ENCODE results near the gene MAML2. TPM values are rescaled to one million over a fixed set of nuclear protein-coding genes. Genes with fewer than 3 reads are reported as not detected.

Gene MAML2
- total and polyA plus RNA-seq, 8 donors: 1.3 to 22.8 (median 12.1) TPM

DNA sequence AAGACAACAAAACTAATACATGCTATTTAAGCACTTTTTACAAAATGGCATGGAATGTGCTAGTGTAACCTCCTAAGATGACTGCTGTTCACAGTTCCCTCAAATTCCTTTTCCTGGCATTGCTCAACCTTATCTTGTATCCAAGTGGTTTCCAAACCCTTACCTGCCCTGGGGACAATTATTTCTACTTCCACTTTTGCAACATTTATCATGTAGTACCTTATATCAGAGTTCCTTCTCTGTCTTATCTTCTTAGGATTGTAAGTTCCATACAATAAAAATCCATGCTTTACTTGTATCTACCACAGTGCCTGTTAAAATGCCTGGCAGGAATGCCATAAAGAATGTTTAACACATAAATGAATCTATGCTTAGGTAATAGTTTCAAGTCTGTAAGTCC, 309.9 kb downstream of the MAML2 start:
- intact Hi-C loops (cut with DNase I; ENCODE audit: low total_unique reads): no loop called here
- no peak for DNase-seq

DNA sequence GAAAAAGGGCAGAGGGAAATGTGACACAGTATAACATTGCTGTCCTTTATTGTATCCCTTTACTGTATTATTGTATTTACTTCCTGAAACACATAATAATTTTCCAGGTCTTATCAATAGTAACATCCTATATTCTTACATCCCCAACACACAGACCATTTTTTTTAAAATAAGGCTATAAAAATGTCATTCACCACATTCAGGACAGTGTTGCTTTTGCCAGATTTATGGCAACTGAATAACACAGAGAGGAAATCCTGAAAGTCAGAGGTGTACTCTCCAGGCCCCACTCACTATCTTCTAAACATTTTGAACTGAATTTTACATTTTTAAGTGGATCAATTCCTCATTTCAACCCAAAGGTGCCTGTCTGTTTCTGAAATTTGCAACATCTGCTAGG, 314.2 kb downstream of the MAML2 start:
- TF ChIP-seq POLR2A (IDR thresholded peaks at IDR 0.05): no peak
- TF ChIP-seq, protein P1, sequence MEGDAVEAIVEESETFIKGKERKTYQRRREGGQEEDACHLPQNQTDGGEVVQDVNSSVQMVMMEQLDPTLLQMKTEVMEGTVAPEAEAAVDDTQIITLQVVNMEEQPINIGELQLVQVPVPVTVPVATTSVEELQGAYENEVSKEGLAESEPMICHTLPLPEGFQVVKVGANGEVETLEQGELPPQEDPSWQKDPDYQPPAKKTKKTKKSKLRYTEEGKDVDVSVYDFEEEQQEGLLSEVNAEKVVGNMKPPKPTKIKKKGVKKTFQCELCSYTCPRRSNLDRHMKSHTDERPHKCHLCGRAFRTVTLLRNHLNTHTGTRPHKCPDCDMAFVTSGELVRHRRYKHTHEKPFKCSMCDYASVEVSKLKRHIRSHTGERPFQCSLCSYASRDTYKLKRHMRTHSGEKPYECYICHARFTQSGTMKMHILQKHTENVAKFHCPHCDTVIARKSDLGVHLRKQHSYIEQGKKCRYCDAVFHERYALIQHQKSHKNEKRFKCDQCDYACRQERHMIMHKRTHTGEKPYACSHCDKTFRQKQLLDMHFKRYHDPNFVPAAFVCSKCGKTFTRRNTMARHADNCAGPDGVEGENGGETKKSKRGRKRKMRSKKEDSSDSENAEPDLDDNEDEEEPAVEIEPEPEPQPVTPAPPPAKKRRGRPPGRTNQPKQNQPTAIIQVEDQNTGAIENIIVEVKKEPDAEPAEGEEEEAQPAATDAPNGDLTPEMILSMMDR (IDR thresholded peaks at IDR 0.05): no peak
- no peak for TF ChIP-seq POLR2AphosphoS5 (IDR thresholded peaks at IDR 0.05)
- TF ChIP-seq EP300 (IDR thresholded peaks at IDR 0.05): no peak
- intact Hi-C loops (cut with DNase I; ENCODE audit: low total_unique reads): no loop called here

More for the DNA sequence above, 309.9 kb downstream of the MAML2 start:
- H3K36me3 ChIP-seq: no peaks in the 10 kb centered on the region
- no peaks in the 10 kb centered on the region for H3K9me3 ChIP-seq
- peaks cover 0 to 27% (median 8%) of the 10 kb centered on the region in 4 donors for H3K4me1 ChIP-seq
- no peaks in the 10 kb centered on the region for H3K27me3 ChIP-seq
- no peak for TF ChIP-seq EP300 (IDR thresholded peaks at IDR 0.05)
- TF ChIP-seq, protein P1 (IDR thresholded peaks at IDR 0.05): no peak
- TF ChIP-seq POLR2A (IDR thresholded peaks at IDR 0.05): no peak
- TF ChIP-seq POLR2AphosphoS5 (IDR thresholded peaks at IDR 0.05): no peak
- H3K4me3 ChIP-seq: no peak overlapping the region
- H3K27ac ChIP-seq: peak overlapping the region in 1 of 5 donors; percentile 10

DNA sequence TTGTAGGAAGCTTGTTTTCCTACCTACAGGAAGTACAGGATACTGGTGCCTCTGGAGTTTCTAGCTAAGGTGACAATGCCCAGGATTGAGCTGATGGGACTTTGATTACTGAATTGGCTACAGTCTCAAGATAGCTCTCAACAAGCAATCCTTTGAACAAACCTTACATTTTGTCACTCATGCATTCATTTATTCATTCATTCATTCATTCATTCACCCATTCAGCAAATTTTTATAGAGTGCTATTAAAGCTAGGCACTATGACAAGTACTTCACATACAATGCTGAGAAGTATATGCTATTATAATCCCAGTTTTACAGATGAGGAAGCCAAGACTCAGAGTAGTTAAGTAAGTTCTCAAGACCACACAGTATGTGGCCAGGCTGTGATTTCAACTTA, 316.0 kb downstream of the MAML2 start:
- Histone ChIP-seq H3K27ac (no peak overlapping the region), H3K36me3 (no peaks in the 10 kb centered on the region), H3K4me3 (no peak overlapping the region), H3K27me3 (no peaks in the 10 kb centered on the region), H3K4me1 (no peaks in the 10 kb centered on the region), H3K9me3 (no peaks in the 10 kb centered on the region)
- TF ChIP-seq POLR2AphosphoS5 (IDR thresholded peaks at IDR 0.05) (no peak), POLR2A (IDR thresholded peaks at IDR 0.05) (no peak)
- TF ChIP-seq, protein P1 (IDR thresholded peaks at IDR 0.05): no peak
- no peak for DNase-seq
- intact Hi-C loops (cut with DNase I; ENCODE audit: low total_unique reads): no loop called here

More for the DNA sequence above, 314.2 kb downstream of the MAML2 start:
- H3K9me3 ChIP-seq: no peaks in the 10 kb centered on the region
- no peaks in the 10 kb centered on the region for H3K27me3 ChIP-seq
- no peak for DNase-seq
- no peak overlapping the region for H3K27ac ChIP-seq
- H3K36me3 ChIP-seq: no peaks in the 10 kb centered on the region
- no peak overlapping the region for H3K4me3 ChIP-seq
- H3K4me1 ChIP-seq: peaks cover 0 to 10% (median 0%) of the 10 kb centered on the region in 4 donors

DNA sequence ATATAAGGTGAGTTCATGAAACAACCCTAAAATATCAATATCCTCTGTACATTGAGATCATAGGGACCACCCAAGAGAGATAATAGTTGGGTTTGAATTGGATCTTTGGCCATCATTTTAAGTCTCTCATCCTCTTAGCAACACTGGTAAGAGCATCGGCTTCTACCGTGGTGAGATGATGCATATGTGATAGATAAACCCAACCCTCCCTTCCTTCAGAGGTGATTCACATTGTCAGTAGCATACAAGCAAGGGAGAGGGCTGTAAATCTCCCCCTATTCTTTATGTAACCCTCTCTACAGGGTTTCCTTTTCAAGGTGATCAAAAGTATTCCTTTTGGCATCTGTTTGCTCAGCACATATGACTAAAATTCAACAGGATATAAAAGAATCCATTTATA, 316.7 kb downstream of the MAML2 start:
- Histone ChIP-seq H3K36me3 (no peaks in the 10 kb centered on the region), H3K4me3 (no peak overlapping the region), H3K27ac (no peak overlapping the region), H3K4me1 (no peaks in the 10 kb centered on the region), H3K27me3 (no peaks in the 10 kb centered on the region), H3K9me3 (no peaks in the 10 kb centered on the region)
- DNase-seq: no peak
- no peak for TF ChIP-seq EP300 (IDR thresholded peaks at IDR 0.05)
- TF ChIP-seq, protein P1 (IDR thresholded peaks at IDR 0.05): no peak
- no peak for TF ChIP-seq POLR2AphosphoS5 (IDR thresholded peaks at IDR 0.05)
- TF ChIP-seq POLR2A (IDR thresholded peaks at IDR 0.05): no peak
- 83 to 91% (median 87%) methylated on average over 2 of the region's 2 CpGs for WGBS, 5 donors
- intact Hi-C loops (cut with DNase I; ENCODE audit: low total_unique reads): no loop called here

Measured in stomach (tissue), 9 donors.